HFF-Myc (cell line): Measurements from ENCODE around the gene GPR62.

Source experiments
- DNase-seq: peaks from one replicate; pipeline ENCODE4 v3.0.0-alpha.2; 2011; ENCODE audit warnings: low read depth; ENCODE audit errors: extremely low read depth
- H3K4me3 ChIP-seq: replicated peaks from 2 replicates; pipeline ENCODE4 v1.5.1; 2011; ENCODE audit warnings: low read depth, mild to moderate bottlenecking, control low read depth, low read length
- TF ChIP-seq, protein P1 (sequence below): IDR thresholded peaks from 2 replicates; pipeline ENCODE4 v1.5.1; 2012; ENCODE audit warnings: mild to moderate bottlenecking, low read depth, low read length, control low read depth; ENCODE audit errors: missing control alignments

GPR62 gene

DNA sequence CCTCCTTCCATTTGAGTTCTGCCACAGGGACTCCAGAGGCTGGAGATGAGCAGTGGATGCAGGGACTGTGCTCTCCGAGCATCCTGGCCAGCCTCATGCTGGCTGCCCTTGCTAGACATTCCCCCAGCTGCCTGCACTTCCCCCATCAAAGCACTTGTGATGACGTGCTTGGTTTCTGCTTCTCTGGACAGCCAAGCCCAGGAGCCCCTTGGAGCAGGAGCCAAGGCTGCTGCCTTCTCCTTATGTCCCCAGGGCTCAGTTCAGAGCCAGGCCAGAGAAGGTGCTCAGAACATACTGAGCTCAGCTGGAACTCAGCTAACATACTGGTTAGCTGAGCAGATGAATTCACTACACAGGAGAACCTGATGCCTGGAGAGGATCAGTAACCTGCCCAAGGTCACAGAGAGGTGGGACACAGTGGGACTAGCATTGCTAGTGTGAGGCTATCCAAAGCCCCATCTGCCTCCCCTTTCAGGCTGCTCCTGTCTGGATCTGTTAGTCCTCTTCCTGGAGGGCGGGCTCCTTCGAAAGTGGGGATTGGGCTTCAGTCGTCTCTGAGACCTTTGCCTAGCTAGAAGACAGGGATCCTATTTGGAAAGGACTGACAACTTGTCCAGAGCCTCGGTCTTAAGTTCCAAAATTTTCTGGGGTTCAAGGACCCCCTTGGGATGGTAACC lies 7.8 kb downstream of the GPR62 start:
- no peak for DNase-seq
- TF ChIP-seq, protein P1, sequence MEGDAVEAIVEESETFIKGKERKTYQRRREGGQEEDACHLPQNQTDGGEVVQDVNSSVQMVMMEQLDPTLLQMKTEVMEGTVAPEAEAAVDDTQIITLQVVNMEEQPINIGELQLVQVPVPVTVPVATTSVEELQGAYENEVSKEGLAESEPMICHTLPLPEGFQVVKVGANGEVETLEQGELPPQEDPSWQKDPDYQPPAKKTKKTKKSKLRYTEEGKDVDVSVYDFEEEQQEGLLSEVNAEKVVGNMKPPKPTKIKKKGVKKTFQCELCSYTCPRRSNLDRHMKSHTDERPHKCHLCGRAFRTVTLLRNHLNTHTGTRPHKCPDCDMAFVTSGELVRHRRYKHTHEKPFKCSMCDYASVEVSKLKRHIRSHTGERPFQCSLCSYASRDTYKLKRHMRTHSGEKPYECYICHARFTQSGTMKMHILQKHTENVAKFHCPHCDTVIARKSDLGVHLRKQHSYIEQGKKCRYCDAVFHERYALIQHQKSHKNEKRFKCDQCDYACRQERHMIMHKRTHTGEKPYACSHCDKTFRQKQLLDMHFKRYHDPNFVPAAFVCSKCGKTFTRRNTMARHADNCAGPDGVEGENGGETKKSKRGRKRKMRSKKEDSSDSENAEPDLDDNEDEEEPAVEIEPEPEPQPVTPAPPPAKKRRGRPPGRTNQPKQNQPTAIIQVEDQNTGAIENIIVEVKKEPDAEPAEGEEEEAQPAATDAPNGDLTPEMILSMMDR: no peak

DNA sequence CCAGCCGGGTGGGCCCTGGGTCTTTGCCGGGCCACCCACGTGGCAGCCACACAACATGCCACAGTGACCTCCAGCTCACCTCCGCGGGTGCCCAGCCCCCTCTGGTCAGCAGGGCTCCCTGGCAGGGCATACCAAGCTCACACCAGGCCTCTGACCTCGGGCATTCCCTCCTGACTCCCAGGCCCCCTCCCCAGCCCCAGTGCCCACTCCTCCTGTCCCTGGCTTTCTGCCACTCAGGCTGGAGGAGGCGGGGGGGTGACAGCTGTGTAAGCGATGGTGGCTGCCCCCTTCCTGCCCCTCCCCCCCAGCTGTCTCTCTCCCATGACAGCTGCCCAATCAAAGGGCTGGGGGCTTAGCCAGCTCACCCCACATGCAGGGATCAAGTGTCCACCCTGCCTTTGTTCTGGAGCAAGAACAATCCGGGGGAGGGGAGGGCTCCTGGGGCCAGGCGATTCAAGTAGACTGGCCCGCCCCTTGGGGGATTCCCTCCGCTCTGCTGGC lies 8.8 kb downstream of the GPR62 start:
- H3K4me3 ChIP-seq: no peak overlapping the region
- TF ChIP-seq, protein P1: no peak
- no peak for DNase-seq

More for the DNA sequence above, 7.8 kb downstream of the GPR62 start:
- no peak overlapping the region for H3K4me3 ChIP-seq

DNA sequence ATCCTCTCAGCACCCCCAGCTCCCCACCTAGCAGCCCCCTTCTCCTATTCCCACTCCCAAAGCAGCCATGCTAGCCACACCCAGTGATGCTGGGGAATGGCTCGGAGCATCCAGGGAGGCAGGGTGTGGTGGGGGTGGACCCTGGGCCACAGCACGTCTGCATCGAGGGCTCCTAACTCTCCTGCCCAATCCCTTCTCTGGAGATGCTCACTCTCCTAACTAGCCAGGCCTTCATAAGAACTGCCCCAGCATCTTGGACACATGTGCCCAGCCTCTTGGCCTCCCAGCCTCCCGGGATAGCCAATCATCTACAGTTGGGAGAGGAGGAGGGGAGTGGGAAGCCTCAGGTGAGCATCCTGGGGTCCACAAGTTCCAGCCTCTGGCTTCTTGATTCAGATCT lies 9.3 kb downstream of the GPR62 start:
- TF ChIP-seq, protein P1: no peak

DNA sequence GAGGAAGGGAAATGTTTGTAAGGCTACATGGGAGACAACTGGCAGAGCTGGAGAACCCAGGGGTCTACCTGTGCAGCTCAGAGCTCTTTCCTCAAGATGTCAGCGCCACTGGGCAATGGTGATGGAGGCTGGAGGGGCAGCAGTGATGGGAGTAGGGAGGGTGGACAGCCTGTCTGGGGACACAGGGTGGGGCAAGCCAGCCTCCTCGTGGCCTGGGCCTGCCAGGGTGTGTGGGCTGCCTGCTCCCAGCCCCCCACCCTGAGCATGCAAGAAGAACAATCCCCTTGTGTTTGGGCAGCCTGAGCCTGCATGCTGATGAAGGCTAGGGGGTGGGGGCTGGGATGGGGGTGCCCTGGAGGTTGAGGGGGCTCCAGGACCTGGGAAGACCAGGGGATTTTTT lies 10.8 kb downstream of the GPR62 start:
- H3K4me3 ChIP-seq: peak overlapping the region; percentile 53
- TF ChIP-seq, protein P1: no peak
- DNase-seq: no peak

More for the DNA sequence above, 9.3 kb downstream of the GPR62 start:
- H3K4me3 ChIP-seq: no peak overlapping the region
- DNase-seq: no peak

DNA sequence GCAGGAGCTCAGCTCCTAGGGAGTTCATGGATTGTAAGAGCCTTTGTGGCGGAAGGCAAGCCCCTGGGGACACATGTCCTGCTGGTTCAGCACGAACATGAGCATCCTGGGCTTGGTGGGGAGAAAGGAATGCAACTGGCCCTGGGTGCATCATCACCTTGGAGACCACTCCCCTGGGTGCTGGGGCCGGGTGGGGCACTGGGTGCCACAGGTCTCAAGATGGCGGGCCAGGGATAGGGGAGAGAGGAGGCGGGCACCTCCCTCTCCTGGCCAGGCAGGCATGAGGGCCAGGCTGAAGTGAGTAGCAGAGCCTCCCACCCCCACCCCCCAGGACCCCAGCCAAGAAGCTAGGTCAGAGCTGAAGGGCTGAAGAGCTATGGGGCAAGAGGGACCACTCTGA lies 11.3 kb downstream of the GPR62 start:
- DNase-seq: no peak
- TF ChIP-seq, protein P1: no peak
- peak overlapping the region; percentile 53 for H3K4me3 ChIP-seq

DNA sequence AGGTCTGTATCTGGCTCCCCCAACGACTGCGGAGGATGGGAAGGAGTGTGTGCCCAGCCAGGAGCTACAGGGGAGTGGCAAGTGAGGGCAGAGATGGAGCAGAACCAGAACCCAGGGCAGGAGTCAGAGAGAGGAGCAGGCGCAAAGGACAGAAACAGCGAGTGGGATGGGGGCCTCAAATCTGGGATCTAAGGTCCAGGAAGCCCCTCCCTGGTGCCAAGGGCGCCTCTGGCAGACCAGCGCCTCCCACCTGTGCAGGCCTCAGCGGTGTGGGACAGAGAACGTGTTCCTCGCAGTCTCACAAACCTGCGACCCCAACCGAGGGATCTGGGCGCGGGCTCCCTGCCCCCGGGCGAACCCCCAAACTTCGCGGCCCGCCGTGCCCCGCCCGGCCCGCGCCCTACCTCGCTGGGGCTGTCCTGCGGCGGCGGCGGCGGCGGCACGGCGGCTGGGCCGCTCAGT lies 11.8 kb downstream of the GPR62 start:
- TF ChIP-seq, protein P1: no peak

More for the DNA sequence above, 11.8 kb downstream of the GPR62 start:
- H3K4me3 ChIP-seq: peak overlapping the region; percentile 53
- DNase-seq: no peak
